GM18909 (cell line): ENCODE data around the gene UST.
"Not testable (repeated sequence)": the region's sequence is repeated elsewhere in the genome, so short reads cannot be mapped to it uniquely, and the experiment has no call there.

Experiments
- ATAC-seq: cut with Tn5 transposase; IDR thresholded peaks from one replicate; pipeline ENCODE4 v1.9.1; 2021; ENCODE audit warnings: mild to moderate bottlenecking; ENCODE audit not compliant: unreplicated experiment, poor library complexity

The UST gene

GRCh38 chr6:148888856-148889255 is 142.0 kb downstream of the UST start:
- ATAC-seq = no peak

- ATAC-seq = no peak
These were observed 143.3 kb downstream of the UST start for GRCh38 chr6:148890096-148890495.

GRCh38 chr6:148890652-148891404 is 144.0 kb downstream of the UST start:
- ATAC-seq = no peak

GRCh38 chr6:148891405-148891783 is 144.6 kb downstream of the UST start:
- ATAC-seq = no peak

GRCh38 chr6:148892247-148892646 is 145.4 kb downstream of the UST start:
- no peak for ATAC-seq

- no peak for ATAC-seq
These were observed 146.2 kb downstream of the UST start for GRCh38 chr6:148893073-148893472.

- no peak for ATAC-seq
These were observed 146.7 kb downstream of the UST start for GRCh38 chr6:148893481-148893880.

- ATAC-seq = no peak
These were observed 151.7 kb downstream of the UST start for GRCh38 chr6:148898376-148899014.

GRCh38 chr6:148904896-148905870 is 158.4 kb downstream of the UST start:
- ATAC-seq = no peak

- no peak for ATAC-seq
These were observed 159.1 kb downstream of the UST start for GRCh38 chr6:148905901-148906300.

GRCh38 chr6:148906386-148906785 is 159.6 kb downstream of the UST start:
- ATAC-seq = no peak

- ATAC-seq = no peak
These were observed 160.7 kb downstream of the UST start for GRCh38 chr6:148907573-148907972.

- no peak for ATAC-seq
These were observed 165.4 kb downstream of the UST start for GRCh38 chr6:148912252-148912651.

- no peak for ATAC-seq
These were observed 169.0 kb downstream of the UST start for GRCh38 chr6:148915810-148916209.

- ATAC-seq = not testable (repeated sequence)
These were observed 169.7 kb downstream of the UST start for GRCh38 chr6:148916485-148916884.

- no peak for ATAC-seq
These were observed 177.6 kb downstream of the UST start for GRCh38 chr6:148924226-148925012.

GRCh38 chr6:148925701-148926100 is 178.9 kb downstream of the UST start:
- no peak for ATAC-seq

GRCh38 chr6:148926478-148926877 is 179.6 kb downstream of the UST start:
- no peak for ATAC-seq

- no peak for ATAC-seq
These were observed 180.8 kb downstream of the UST start for GRCh38 chr6:148927586-148927985.

- ATAC-seq = no peak
These were observed 182.0 kb downstream of the UST start for GRCh38 chr6:148928811-148929210.
